Stimulated activated CD8-positive, alpha-beta memory T cell treated with anti-CD3 and anti-CD28 coated beads, Interleukin-7, amount 100 ng/mL, for 1 hour (primary cell): ENCODE data around the gene FES.
"Not testable (repeated sequence)": the region's sequence is repeated elsewhere in the genome, so short reads cannot be mapped to it uniquely, and the experiment has no call there.

Source experiments
- DNase-seq, 2 donors: peaks; one replicate each; pipeline ENCODE4 v3.0.0-alpha.2; 2020; ENCODE audit warnings: low read depth in 2 of 2

FES gene

GRCh38 chr15:90909976-90910375, 25.7 kb downstream of the FES start:
- no peak for DNase-seq

DNA sequence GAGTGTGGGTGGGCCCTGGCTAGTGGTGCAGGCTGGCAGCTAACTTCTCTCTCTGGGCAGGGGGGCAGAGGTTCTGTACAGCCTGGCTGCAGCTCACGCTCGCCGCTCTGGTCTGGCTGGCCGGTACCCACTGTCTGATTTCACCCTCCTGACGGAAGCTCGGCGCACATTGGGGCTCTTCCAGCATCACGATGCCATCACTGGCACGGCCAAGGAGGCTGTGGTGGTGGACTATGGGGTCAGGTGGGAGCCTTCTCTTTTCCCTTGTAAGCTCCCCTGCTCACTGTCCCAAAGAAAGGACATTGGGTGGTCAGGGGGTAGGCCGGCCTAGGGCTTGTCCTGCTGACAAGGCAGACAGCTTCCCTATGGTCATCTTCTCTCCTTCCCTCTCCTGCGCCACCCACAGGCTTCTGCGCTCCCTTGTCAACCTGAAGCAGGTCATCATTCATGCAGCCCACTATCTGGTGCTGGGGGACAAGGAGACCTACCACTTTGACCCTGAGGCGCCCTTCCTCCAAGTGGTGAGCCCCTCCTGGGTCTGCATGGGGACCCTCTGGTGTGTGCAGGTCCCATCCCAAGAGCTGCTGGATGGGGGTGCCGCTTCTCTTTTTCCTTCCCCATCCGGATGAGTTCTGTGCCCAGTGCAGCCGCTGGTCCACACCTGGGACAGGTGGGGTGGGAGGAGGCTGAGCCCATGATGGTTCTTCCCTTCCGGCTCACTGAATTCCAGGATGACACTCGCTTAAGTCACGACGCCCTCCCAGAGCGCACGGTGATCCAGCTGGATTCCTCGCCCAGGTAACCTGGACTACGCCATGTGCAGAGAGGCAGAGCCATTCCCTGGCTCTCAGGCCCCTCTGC, 26.4 kb downstream of the FES start:
- no peak for DNase-seq

DNA sequence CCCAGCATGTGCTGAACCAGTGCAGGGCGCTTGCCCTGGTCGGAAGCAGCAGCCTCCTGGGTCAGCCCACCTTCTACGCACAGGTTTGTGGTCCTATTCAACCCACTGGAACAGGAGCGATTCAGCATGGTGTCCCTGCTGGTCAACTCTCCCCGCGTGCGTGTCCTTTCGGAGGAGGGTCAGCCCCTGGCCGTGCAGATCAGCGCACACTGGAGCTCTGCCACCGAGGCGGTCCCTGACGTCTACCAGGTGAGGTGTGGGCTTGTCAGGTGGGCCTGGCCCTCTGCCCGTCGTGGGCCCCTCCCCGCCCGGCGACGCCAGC, 27.0 kb downstream of the FES start:
- no peak for DNase-seq

DNA sequence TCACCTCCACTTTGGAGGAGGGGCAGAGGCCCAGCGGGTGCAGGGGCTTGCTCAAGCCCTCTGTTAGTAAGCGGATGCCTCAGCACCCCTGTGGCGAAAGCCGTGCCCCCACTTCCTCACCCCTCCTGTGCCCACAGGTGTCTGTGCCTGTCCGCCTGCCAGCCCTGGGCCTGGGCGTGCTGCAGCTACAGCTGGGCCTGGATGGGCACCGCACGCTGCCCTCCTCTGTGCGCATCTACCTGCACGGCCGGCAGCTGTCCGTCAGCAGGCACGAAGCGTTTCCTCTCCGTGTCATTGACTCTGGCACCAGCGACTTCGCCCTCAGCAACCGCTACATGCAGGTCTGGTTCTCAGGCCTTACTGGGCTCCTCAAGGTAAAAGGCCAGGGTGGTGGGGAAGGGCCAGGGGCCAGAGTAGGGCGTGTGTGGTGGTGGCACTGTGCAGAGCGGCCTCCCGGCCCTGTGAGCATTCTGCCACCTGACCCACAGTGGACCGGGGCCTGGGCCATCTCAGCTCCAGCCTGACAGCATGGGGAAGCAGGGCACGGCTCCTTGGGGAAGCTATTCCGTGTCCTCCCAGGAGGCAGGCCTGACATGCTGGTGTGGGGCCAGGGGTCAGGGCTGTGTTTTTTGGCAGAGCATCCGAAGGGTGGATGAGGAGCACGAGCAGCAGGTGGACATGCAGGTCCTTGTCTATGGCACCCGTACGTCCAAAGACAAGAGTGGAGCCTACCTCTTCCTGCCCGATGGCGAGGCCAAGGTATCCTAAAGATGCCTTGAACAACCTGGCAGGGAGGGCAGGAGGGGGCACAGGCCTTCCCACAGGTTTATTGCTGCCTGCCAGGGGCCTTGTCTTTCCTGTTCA, 27.8 kb downstream of the FES start:
- no peak for DNase-seq

GRCh38 chr15:90912770-90913075, 28.4 kb downstream of the FES start:
- no peak for DNase-seq

DNA sequence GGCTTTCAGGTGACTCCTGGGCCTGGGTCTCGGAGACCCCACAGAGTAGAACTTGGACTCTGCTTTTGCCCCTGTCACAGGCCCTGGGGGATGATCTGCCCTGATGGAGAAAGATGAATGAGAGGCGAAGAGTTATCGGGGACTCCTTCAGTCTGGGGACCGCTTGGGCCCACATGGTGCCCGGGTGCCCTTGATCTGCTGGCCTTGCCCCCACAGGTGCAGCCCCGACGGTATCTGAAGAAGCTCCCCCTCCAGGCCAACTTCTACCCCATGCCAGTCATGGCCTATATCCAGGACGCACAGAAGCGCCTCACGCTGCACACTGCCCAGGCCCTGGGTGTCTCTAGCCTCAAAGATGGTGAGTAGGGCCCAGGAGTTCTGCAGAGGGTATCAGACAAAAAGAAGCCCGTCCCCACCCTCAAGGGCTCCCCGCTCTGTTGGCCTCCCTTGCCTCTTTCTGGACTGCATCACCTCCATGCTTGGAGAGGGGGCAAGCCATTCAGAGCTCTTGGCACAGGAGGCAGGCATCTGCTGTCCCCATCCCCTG, 29.2 kb downstream of the FES start:
- no peak for DNase-seq

- DNase-seq = no peak
Observed at GRCh38 chr15:90914305-90915080, 30.2 kb downstream of the FES start.

DNA sequence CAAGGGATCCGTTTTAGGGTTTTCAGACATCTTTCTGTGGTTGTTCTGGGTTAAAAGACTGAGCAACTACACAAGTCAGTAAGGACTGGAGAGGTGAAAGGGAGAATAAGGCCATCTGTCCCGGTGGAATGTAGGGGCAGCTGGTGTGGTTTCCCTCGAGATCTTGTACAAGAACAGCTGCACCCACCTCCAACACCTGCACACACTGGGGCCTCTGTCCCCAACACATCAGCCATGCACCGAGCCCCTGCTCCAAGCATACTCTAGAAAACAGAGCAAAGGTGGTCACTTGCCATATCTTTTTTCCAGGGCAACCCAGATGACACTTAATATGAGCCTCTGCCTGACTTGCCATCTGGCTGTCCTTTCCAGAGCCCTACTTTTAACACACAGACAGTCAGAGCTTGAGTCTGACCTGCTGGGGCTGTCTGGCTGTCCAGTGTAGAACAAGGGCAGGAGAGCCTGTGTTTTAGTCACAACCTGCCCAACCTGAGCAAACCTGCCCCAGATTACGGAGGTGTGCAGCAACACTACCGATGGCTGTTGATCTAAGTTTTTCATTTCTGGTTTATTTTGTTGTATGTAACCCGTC, 31.0 kb downstream of the FES start:
- no peak for DNase-seq

- DNase-seq = no peak
Observed at GRCh38 chr15:90915808-90916440, 31.6 kb downstream of the FES start.

- DNase-seq = no peak
Observed at GRCh38 chr15:90916461-90916860, 32.2 kb downstream of the FES start.

GRCh38 chr15:90917569-90917968, 33.3 kb downstream of the FES start:
- DNase-seq = no peak

DNA sequence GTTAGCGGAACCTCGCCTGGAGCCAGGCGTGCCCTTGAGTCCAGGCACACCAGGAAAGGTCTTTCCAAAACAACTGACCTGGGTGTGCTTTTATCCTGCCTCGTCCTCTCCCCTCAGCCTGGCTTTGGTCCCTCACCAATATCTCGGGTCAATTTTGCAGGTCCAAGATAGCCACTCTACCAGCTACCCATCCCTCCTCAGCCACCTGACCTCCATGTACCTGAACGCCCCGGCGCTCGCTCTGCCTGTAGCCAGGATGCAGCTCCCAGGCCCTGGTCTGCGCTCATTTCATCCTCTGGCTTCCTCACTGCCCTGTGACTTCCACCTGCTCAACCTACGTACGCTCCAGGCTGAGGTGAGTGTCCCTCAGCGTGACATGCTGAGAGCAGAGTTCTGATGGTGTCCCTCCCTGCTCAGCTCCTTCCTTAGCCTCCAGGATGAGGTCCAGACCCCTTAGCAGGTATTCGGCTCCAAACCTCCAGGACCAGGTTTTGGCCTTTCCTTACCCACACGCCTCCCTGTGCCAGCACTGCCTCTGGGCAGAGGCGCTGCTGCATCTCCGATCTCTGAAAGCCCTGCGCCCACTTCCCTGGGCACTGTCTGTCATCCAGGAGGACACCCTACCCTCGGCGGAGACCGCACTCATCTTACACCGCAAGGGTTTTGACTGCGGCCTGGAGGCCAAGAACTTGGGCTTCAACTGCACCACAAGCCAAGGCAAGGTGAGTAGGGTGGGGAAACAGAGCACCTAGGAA, 33.9 kb downstream of the FES start:
- DNase-seq = no peak

DNA sequence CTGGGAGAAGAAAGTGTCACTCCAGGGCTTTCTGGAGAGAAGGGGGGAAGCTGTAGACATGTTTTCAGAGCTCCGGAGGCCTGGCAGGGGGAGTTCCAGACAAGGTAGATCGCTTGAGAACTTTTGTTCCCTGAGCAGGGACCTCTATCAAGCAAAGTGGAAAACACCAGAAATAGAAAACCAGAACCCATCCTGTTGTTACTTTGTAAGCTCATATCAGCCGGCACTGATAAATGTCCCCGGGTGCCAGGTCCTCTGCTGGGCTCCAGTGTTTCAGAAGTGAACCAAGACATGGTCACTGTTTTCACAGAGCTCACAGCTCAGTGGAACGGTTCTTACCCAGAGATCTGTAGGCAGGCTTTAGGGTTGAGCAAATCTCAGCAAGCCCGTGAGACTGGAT, 34.5 kb downstream of the FES start:
- no peak for DNase-seq

DNA sequence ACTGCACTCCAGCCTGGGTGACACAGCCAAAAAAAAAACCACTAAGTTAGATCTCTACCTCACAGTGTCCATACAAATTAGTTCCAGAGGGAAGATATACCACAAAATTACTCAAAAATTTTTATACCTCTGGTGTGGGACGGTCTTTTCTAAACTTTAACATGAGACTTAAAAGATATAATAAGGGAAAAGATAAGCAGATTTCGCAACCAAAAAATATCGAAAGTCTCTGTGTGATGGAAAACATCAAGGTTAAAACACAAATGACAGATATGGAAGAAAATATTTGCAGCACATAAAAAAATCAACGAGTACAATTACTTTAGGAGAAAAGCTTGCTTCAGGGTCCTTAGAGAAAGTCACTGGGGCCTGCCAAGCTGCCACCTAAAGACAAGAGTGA, 37.6 kb downstream of the FES start:
- no peak for DNase-seq

- not testable (repeated sequence) for DNase-seq
Observed at GRCh38 chr15:90922712-90923322, 38.5 kb downstream of the FES start.

- no peak for DNase-seq
Observed at GRCh38 chr15:90924375-90924774, 40.1 kb downstream of the FES start.

DNA sequence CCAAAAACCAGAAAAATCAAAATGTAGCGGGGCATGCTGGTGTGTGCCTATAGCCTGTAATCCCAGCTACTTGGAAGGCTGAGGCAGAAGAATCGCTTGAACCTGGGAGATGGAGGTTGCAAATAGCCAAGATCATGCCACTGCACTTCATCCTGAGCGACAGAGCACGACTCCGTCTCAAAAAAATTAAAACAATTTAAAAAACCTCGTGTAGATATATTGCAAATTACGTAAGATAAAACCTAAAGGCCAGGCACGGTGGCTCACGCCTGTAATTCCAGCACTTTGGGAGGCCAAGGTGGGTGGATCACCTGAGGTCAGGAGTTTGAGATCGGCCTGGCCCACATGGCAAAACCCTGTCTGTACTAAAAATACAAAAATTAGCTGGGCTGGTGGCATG, 42.5 kb downstream of the FES start:
- DNase-seq = not testable (repeated sequence)

- DNase-seq = not testable (repeated sequence)
Observed at GRCh38 chr15:90928106-90928505, 43.8 kb downstream of the FES start.

GRCh38 chr15:90929246-90930019, 45.1 kb downstream of the FES start:
- no peak for DNase-seq
